GM23338 (cell line): ENCODE measurements around the gene SRSF8.

Source experiments
- CREB1 ChIP-seq: fragments of 250-450 bp; sonication (Bioruptor Pico); IDR thresholded peaks from 2 replicates; pipeline ENCODE4 v1.5.0; 2020; ENCODE audit warnings: low read depth, mild to moderate bottlenecking, moderate library complexity
- CTCF ChIP-seq, 2 experiments: fragments of 200-600 bp in 1 of 2; sonication (generic) in 1 of 2; conservative IDR thresholded peaks; 2 replicates each; pipeline versions ENCODE4 v1.5.1 to v1.6.1; 2016 to 2017; ENCODE audit warnings: antibody characterized with exemption in 2 of 2, low read depth in 2 of 2, mild to moderate bottlenecking in 2 of 2, moderate library complexity in 1 of 2
- ETS1 ChIP-seq: IDR thresholded peaks from 2 replicates; pipeline ENCODE4 v1.6.1; 2016; ENCODE audit warnings: antibody characterized with exemption
- EZH2 ChIP-seq: fragments of 200-600 bp; sonication (generic); IDR thresholded peaks from one replicate; pipeline ENCODE4 v1.8.0; 2017; ENCODE audit warnings: antibody characterized with exemption, mild to moderate bottlenecking, low read depth; ENCODE audit not compliant: unreplicated experiment
- EZH2phosphoT487 ChIP-seq: fragments of 200-600 bp; sonication (generic); IDR thresholded peaks from one replicate; pipeline ENCODE4 v1.8.1; 2018; ENCODE audit warnings: antibody characterized with exemption; ENCODE audit not compliant: unreplicated experiment
- JUNB ChIP-seq: IDR thresholded peaks from one replicate; pipeline ENCODE4 v1.6.1; 2016; ENCODE audit warnings: antibody characterized with exemption; ENCODE audit not compliant: unreplicated experiment
- NANOG ChIP-seq: IDR thresholded peaks from 2 replicates; pipeline ENCODE4 v1.6.1; 2016; ENCODE audit warnings: antibody characterized with exemption, borderline replicate concordance
- POLR2AphosphoS5 ChIP-seq: IDR thresholded peaks from 2 replicates; pipeline ENCODE4 v1.6.1; 2016; ENCODE audit warnings: antibody characterized with exemption, low read depth
- REST ChIP-seq: IDR thresholded peaks from one replicate; pipeline ENCODE4 v1.6.1; 2018; ENCODE audit warnings: antibody characterized with exemption; ENCODE audit not compliant: unreplicated experiment
- ZNF114 ChIP-seq: fragments of 250-450 bp; sonication (Bioruptor Pico); IDR thresholded peaks from 2 replicates; pipeline ENCODE4 v1.5.0; 2020; ENCODE audit warnings: mild to moderate bottlenecking, moderate library complexity
- ZNF331 ChIP-seq: fragments of 250-450 bp; sonication (Bioruptor Pico); IDR thresholded peaks from 2 replicates; pipeline ENCODE4 v1.5.0; 2020; ENCODE audit warnings: low read depth, mild to moderate bottlenecking, moderate library complexity
- ZNF462 ChIP-seq: fragments of 250-450 bp; sonication (Bioruptor Pico); IDR thresholded peaks from 2 replicates; pipeline ENCODE4 v1.5.0; 2020; ENCODE audit warnings: mild to moderate bottlenecking, moderate library complexity

- no peak for TF ChIP-seq CTCF (conservative IDR thresholded peaks at IDR 0.05; ENCODE audit: low read depth in 2 of 2)
- no peak for TF ChIP-seq POLR2AphosphoS5
- no peak for TF ChIP-seq REST
- no peak for TF ChIP-seq EZH2phosphoT487
- no peak for TF ChIP-seq EZH2
- no peak for TF ChIP-seq ETS1
- TF ChIP-seq JUNB: no peak
- no peak for TF ChIP-seq CREB1
- TF ChIP-seq ZNF114 (CRISPR knock-in tag): no peak
- TF ChIP-seq ZNF331 (CRISPR knock-in tag): no peak
- no peak for TF ChIP-seq ZNF462
- no peak for TF ChIP-seq NANOG
Measured at GRCh38 chr11:95067841-95068219, 1.1 kb downstream of the SRSF8 start.
